ENCODE data around the gene RADIL. TPM values are rescaled to one million over a fixed set of nuclear protein-coding genes. Genes with fewer than 3 reads are reported as not detected.

The RADIL gene
- total and polyA plus RNA-seq, 9 of the 15 experiments (the other 6 are each of a cell fraction or from before 2014, with no cell fraction given) = 0.06 to 8.1 (median 1.9) TPM; not detected in 1

- no peaks in the 10 kb centered on the region for H3K36me3 ChIP-seq (ENCODE audit: control insufficient read depth, insufficient read depth, low read length)
- no peak for ATAC-seq
These were observed 82.3 kb downstream of the RADIL start for GRCh38 chr7:4800926-4801838.

GRCh38 chr7:4800487-4800886 is 83.0 kb downstream of the RADIL start:
- peaks cover 0 to 53% of the 10 kb centered on the region in 2 experiments; a peak in 2 of 5 replicates for H3K4me1 ChIP-seq (replicated peaks in 1 of 2; ENCODE audit: control insufficient read depth in 2 of 2, insufficient read depth in 2 of 2, low read length in 2 of 2)
- no peak overlapping the region for H3K4me3 ChIP-seq
- TF ChIP-seq PCBP1 (IDR thresholded peaks at IDR 0.05; ENCODE audit: low read depth, low read length, poor library complexity, severe bottlenecking) (no peak), ZBTB2 (IDR thresholded peaks at IDR 0.05) (no peak), YBX1 (IDR thresholded peaks at IDR 0.05) (no peak), TEAD2 (tag; IDR thresholded peaks at IDR 0.05) (no peak), ETV5 (CRISPR knock-in tag; IDR thresholded peaks at IDR 0.05; ENCODE audit: low read depth) (no peak), POLR2G (IDR thresholded peaks at IDR 0.05; ENCODE audit: low read depth, low read length) (0 out of 2 replicates have a peak, but pooled peaks have one; percentile 2), ELK1 (CRISPR knock-in tag; IDR thresholded peaks at IDR 0.05) (no peak)
- TF ChIP-seq, protein P1, sequence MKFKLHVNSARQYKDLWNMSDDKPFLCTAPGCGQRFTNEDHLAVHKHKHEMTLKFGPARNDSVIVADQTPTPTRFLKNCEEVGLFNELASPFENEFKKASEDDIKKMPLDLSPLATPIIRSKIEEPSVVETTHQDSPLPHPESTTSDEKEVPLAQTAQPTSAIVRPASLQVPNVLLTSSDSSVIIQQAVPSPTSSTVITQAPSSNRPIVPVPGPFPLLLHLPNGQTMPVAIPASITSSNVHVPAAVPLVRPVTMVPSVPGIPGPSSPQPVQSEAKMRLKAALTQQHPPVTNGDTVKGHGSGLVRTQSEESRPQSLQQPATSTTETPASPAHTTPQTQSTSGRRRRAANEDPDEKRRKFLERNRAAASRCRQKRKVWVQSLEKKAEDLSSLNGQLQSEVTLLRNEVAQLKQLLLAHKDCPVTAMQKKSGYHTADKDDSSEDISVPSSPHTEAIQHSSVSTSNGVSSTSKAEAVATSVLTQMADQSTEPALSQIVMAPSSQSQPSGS (CRISPR knock-in tag; IDR thresholded peaks at IDR 0.05) = no peak
- no TSS peak for BruUV-seq (replicated peaks)
- no peak for DNase-seq (ENCODE audit: extremely low read depth in 1 of 4, low spot score in 3 of 4)
- intact Hi-C loops (cut with micrococcal nuclease) (no loop called here), in situ Hi-C loops (cut with MboI) (no loop called here)
- no peaks in the 10 kb centered on the region for H3K79me2 ChIP-seq (ENCODE audit: control insufficient read depth, insufficient read depth, low read length)
- no peak overlapping the region for H2AFZ ChIP-seq (ENCODE audit: low read depth, low read length)
- H3K9me3 ChIP-seq (replicated peaks; ENCODE audit: control insufficient read depth, insufficient read depth, low read depth, low read length) = no peaks in the 10 kb centered on the region
- whole genome bisulfite sequencing (ENCODE audit: insufficient coverage, low coverage, missing lambda C conversion rate) = 43% methylated on average over 10 of the region's 10 CpGs
- FAIRE-seq = no peak
- no peak for ATAC-seq
- no peak overlapping the region for H3K27ac ChIP-seq (ENCODE audit: extremely low read depth, low read depth, low read length)
- CTCF ChIA-PET (ENCODE audit: low intra/inter-chr PET ratio) = no interaction called here
- H3K9me1 ChIP-seq (ENCODE audit: control insufficient read depth, insufficient read depth, low read length) = no peaks in the 10 kb centered on the region
- no peaks in the 10 kb centered on the region for H3K27me3 ChIP-seq (ENCODE audit: control insufficient read depth in 2 of 2, insufficient read depth in 2 of 2, low read length in 2 of 2)
- H3K36me3 ChIP-seq (ENCODE audit: control insufficient read depth, insufficient read depth, low read length) = no peaks in the 10 kb centered on the region
- no peak overlapping the region for H3K4me2 ChIP-seq (ENCODE audit: insufficient read depth, low read length)
- POLR2A ChIA-PET = interaction anchor here (0.5 to 1.1 kb wide), 4 partner anchors 105 to 290 kb away, joined by 3 to 6 read pairs (median 3); no protein-coding TSS in a partner anchor
- peaks cover 5% of the 10 kb centered on the region; the same call in 1 of the 2 replicates for H4K20me1 ChIP-seq (replicated peaks; ENCODE audit: control insufficient read depth, insufficient read depth, low read length)
- H3K9ac ChIP-seq (ENCODE audit: insufficient read depth in 1 of 2, low read depth in 2 of 2, low read length in 2 of 2) = no peak overlapping the region; a peak in 1 of 4 replicates

More at GRCh38 chr7:4800926-4801838, 82.3 kb downstream of the RADIL start:
- no peaks in the 10 kb centered on the region for H3K9me3 ChIP-seq (replicated peaks; ENCODE audit: control insufficient read depth, insufficient read depth, low read depth, low read length)
- H3K9ac ChIP-seq (ENCODE audit: insufficient read depth in 1 of 2, low read depth in 2 of 2, low read length in 2 of 2) = no peak overlapping the region; a peak in 1 of 4 replicates
- no peaks in the 10 kb centered on the region for H3K79me2 ChIP-seq (ENCODE audit: control insufficient read depth, insufficient read depth, low read length)
- WGBS (ENCODE audit: insufficient coverage, low coverage, missing lambda C conversion rate) = 60% methylated on average over 10 of the region's 27 CpGs
- no peak for FAIRE-seq
- no peak overlapping the region for H2AFZ ChIP-seq (ENCODE audit: low read depth, low read length)
- no peaks in the 10 kb centered on the region for H3K9me1 ChIP-seq (ENCODE audit: control insufficient read depth, insufficient read depth, low read length)
- H3K4me2 ChIP-seq (ENCODE audit: insufficient read depth, low read length) = no peak overlapping the region
- CTCF ChIA-PET (ENCODE audit: low intra/inter-chr PET ratio) = no interaction called here
- intact Hi-C loops (cut with micrococcal nuclease) (no loop called here), in situ Hi-C loops (cut with MboI) (no loop called here)
- no peaks in the 10 kb centered on the region for H3K27me3 ChIP-seq (ENCODE audit: control insufficient read depth in 2 of 2, insufficient read depth in 2 of 2, low read length in 2 of 2)
- POLR2A ChIA-PET = interaction anchor here (0.5 to 1.1 kb wide), 2 partner anchors 235 to 289 kb away, joined by 3 to 6 read pairs; no protein-coding TSS in a partner anchor
- no TSS peak for BruUV-seq (replicated peaks)
- peaks cover 7% of the 10 kb centered on the region; the same call in 1 of the 2 replicates for H4K20me1 ChIP-seq (replicated peaks; ENCODE audit: control insufficient read depth, insufficient read depth, low read length)
- DNase-seq (ENCODE audit: extremely low read depth in 1 of 4, low spot score in 3 of 4) = no peak
- TF ChIP-seq CCAR2 (IDR thresholded peaks at IDR 0.05; ENCODE audit: low read depth, low read length) = no peak
- peak; percentile 10; the same call in 1 of the 2 replicates for TF ChIP-seq POLR2G (IDR thresholded peaks at IDR 0.05; ENCODE audit: low read depth, low read length)
- peak in 1 of 2 experiments; percentile 86; a peak in 2 of 4 replicates for TF ChIP-seq KDM1A (IDR thresholded peaks at IDR 0.05)
- H3K4me1 ChIP-seq (replicated peaks in 1 of 2; ENCODE audit: control insufficient read depth in 2 of 2, insufficient read depth in 2 of 2, low read length in 2 of 2) = peaks cover 0 to 57% of the 10 kb centered on the region in 2 experiments; a peak in 2 of 5 replicates
- H3K4me3 ChIP-seq = no peak overlapping the region
- H3K27ac ChIP-seq (ENCODE audit: extremely low read depth, low read depth, low read length) = no peak overlapping the region
